Transverse colon (tissue), 4 donors: Measurements from ENCODE around the gene NUAK2. TPM values are rescaled to one million over a fixed set of nuclear protein-coding genes. Genes with fewer than 3 reads are reported as not detected.
"Not testable (repeated sequence)": the region's sequence is repeated elsewhere in the genome, so short reads cannot be mapped to it uniquely, and the experiment has no call there.

ENCODE experiments used
- DNase-seq: peaks from one replicate; pipeline ENCODE4 v3.0.0-alpha.2; 2019
- H3K27ac ChIP-seq, 4 donors: fragments of 200-600 bp; sonication (generic); 2 replicates each; pipeline ENCODE4 v1.5.1; 2016 to 2018; ENCODE audit warnings: inconsistent platforms in 4 of 4
- H3K27me3 ChIP-seq: fragments of 200-600 bp; sonication (generic); 2 replicates; pipeline ENCODE4 v1.5.1; 2017; ENCODE audit warnings: inconsistent platforms
- H3K36me3 ChIP-seq, 4 donors: fragments of 200-600 bp; sonication (generic); 2 replicates each; pipeline ENCODE4 v1.5.1; 2017 to 2019; ENCODE audit warnings: inconsistent platforms in 4 of 4
- H3K4me1 ChIP-seq, 4 donors: fragments of 200-600 bp; sonication (generic); 2 replicates each; pipeline ENCODE4 v1.5.1; 2017 to 2020; ENCODE audit warnings: inconsistent platforms in 4 of 4
- H3K4me3 ChIP-seq, 4 donors: fragments of 200-600 bp; sonication (generic); 1 replicate in 1 of 4; 2 replicates in 3 of 4; pipeline versions ENCODE4 v1.5.1 to v1.6.1; 2017 to 2019; ENCODE audit warnings: inconsistent platforms in 4 of 4
- H3K9me3 ChIP-seq, 2 donors: fragments of 200-600 bp; sonication (generic); 2 replicates each; pipeline ENCODE4 v1.5.1; 2017 to 2019; ENCODE audit warnings: inconsistent platforms in 2 of 2
- CTCF ChIP-seq, 5 experiments: fragments of 200-600 bp in 3 of 5; fragments of 450-650 bp in 2 of 5; sonication (generic) in 3 of 5; IDR thresholded peaks; 1 replicate in 2 of 5; 2 replicates in 3 of 5; pipeline ENCODE4 v1.5.1; 2016 to 2017; ENCODE audit warnings: antibody characterized with exemption in 5 of 5, inconsistent platforms in 3 of 5, mild to moderate bottlenecking in 2 of 5, moderate library complexity in 1 of 5
- EP300 ChIP-seq: sonication (generic); formaldehyde crosslinking; IDR thresholded peaks from one replicate; pipeline ENCODE4 v1.6.1; 2017; ENCODE audit warnings: antibody characterized with exemption, low read depth
- POLR2A ChIP-seq: fragments of 450-650 bp; IDR thresholded peaks from one replicate; pipeline ENCODE4 v1.6.1; 2016; ENCODE audit warnings: antibody characterized with exemption, mild to moderate bottlenecking, moderate library complexity
- POLR2AphosphoS5 ChIP-seq, 3 donors: sonication (generic); formaldehyde crosslinking; IDR thresholded peaks; one replicate each; pipeline ENCODE4 v1.6.1; 2016; ENCODE audit warnings: antibody characterized with exemption in 3 of 3
- WGBS, 2 donors: methylation state at CpG; one replicate each; pipeline ENCODE4 v1.1.5; 2018; ENCODE audit warnings: low coverage in 1 of 2; 5-methylcytosine and 5-hydroxymethylcytosine counted together
- in situ Hi-C, 4 donors: fragments of 200-750 bp; cut with MboI; loops; one replicate each; pipeline versions ENCODE4 v1.15.0 to v1.15.1; 2017; ENCODE audit warnings: low sequenced_read_pairs in 3 of 4, low pct_ligation_motif_present in 1 of 4, low pct_unique_long_range_greater_than_20kb in 1 of 4
- intact Hi-C: fragments of 100-400 bp; cut with DNase I; formaldehyde crosslinking; loops from one replicate; pipeline ENCODE4 v1.15.1; 2023; ENCODE audit warnings: low total_unique reads
- total RNA-seq, 4 donors: library from RNA; depleted of rRNA; stranded (reverse); fragments of >200 nt; gene quantifications; one replicate each; pipeline ENCODE4 v1.1.0, GENCODE V29; 2016

The NUAK2 gene
- total RNA-seq, 4 donors from 2014 or later: 12.5 to 46.8 (median 24.4) TPM

GRCh38 chr1:205284420-205285144 is 37.0 kb downstream of the NUAK2 start:
- peak; percentile 85 for DNase-seq
- no peaks in the 10 kb centered on the region for H3K27me3 ChIP-seq
- peaks cover 11 to 45% (median 18%) of the 10 kb centered on the region in 4 donors for H3K4me1 ChIP-seq
- no peaks in the 10 kb centered on the region for H3K9me3 ChIP-seq
- H3K27ac ChIP-seq: peak overlapping the region; percentile 66 to 75 (median 70)
- in situ Hi-C loops (no loop called here), intact Hi-C loops (no loop called here)
- no peak overlapping the region for H3K4me3 ChIP-seq
- H3K36me3 ChIP-seq: no peaks in the 10 kb centered on the region
- TF ChIP-seq POLR2AphosphoS5 (IDR thresholded peaks at IDR 0.05) (peak in 2 of 3 donors; percentile 47), POLR2A (peak; percentile 25), EP300 (no peak), CTCF (IDR thresholded peaks at IDR 0.05) (no peak)
- 72% methylated on average over 6 of the region's 7 CpGs; no CpG with 5 or more reads in 1 of the 2 donors for WGBS, 2 donors

- H3K4me3 ChIP-seq: no peak overlapping the region
- in situ Hi-C loops: no loop called here
- H3K9me3 ChIP-seq: no peaks in the 10 kb centered on the region
- H3K36me3 ChIP-seq: no peaks in the 10 kb centered on the region
- no peaks in the 10 kb centered on the region for H3K27me3 ChIP-seq
- intact Hi-C loops: no loop called here
- 81 to 92% methylated on average over 6 to 15 of the region's 15 CpGs for WGBS, 2 donors
- H3K27ac ChIP-seq: peak overlapping the region in 3 of 4 donors; percentile 69 to 75 (median 72)
- DNase-seq: no peak
- no peak for TF ChIP-seq CTCF (IDR thresholded peaks at IDR 0.05)
- no peak for TF ChIP-seq POLR2A
- no peak for TF ChIP-seq POLR2AphosphoS5 (IDR thresholded peaks at IDR 0.05)
- no peak for TF ChIP-seq EP300
- peaks cover 11 to 43% (median 18%) of the 10 kb centered on the region in 4 donors for H3K4me1 ChIP-seq
These were observed 38.0 kb downstream of the NUAK2 start for GRCh38 chr1:205283270-205284147.

DNA sequence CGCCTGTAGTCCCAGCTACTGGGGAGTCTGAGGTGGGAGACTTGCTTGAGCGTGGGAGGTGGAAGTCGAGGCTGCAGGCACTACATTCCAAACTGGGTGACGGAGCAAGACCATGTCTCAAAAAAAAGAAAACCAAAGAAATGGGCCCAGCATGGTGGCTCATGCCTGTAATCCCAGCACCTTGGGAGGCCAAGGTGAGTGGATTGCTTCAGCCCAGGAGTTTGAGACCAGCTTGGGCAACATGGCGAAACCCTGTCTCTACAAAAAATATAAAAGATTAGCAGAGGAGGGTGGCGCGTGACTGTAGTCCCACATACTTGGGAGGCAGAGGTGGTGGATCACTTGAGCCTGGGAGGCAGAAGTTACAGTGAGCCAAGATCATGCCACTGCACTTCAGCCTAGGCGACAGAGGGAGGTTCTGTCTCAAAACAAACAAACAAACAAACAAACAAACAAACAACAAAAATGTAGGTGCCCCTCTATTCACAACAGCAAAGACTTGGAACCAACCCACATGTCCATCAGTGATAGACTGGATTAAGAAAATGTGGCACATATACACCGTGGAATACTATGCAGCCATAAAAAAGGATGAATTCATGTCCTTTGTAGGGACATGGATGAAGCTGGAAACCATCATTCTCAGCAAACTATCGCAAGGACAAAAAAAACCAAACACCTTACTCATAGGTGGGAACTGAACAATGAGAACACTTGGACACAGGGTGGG is 40.7 kb downstream of the NUAK2 start:
- DNase-seq, H3K36me3 ChIP-seq, H3K9me3 ChIP-seq, intact Hi-C loops, H3K4me3 ChIP-seq, H3K27me3 ChIP-seq, in situ Hi-C loops: not testable (repeated sequence)
- Histone ChIP-seq H3K27ac (peak overlapping the region; percentile 20 to 44 (median 37)), H3K4me1 (peaks cover 11 to 20% (median 13%) of the 10 kb centered on the region in 4 donors)
- whole genome bisulfite sequencing, 2 donors: 90 to 91% methylated on average over 10 of the region's 10 CpGs

- intact Hi-C loops: no loop called here
- H3K27ac ChIP-seq: peak overlapping the region; percentile 16 to 44 (median 37)
- no peaks in the 10 kb centered on the region for H3K9me3 ChIP-seq
- no peak for TF ChIP-seq EP300
- TF ChIP-seq CTCF (IDR thresholded peaks at IDR 0.05): no peak
- no peak for TF ChIP-seq POLR2AphosphoS5 (IDR thresholded peaks at IDR 0.05)
- TF ChIP-seq POLR2A: no peak
- H3K36me3 ChIP-seq: no peaks in the 10 kb centered on the region
- H3K4me3 ChIP-seq: no peak overlapping the region
- H3K4me1 ChIP-seq: peaks cover 8 to 19% (median 12%) of the 10 kb centered on the region in 4 donors
- WGBS, 2 donors: 29% methylated on average over 3 of the region's 3 CpGs; no CpG with 5 or more reads in 1 of the 2 donors
- H3K27me3 ChIP-seq: no peaks in the 10 kb centered on the region
- in situ Hi-C loops: loop anchor here in 3 of 4 donors (5.0 to 10.0 kb wide), 3 partner anchors 42 to 47 kb away; partner anchors contain the start of gene NUAK2 (in 2 of the 3)
- DNase-seq: peak; percentile 43
These were observed 41.6 kb downstream of the NUAK2 start for GRCh38 chr1:205279986-205280385.
